Measurements from ENCODE around the gene FBXO28. TPM values are rescaled to one million over a fixed set of nuclear protein-coding genes. Genes with fewer than 3 reads are reported as not detected.

Gene FBXO28
- total RNA-seq = 10 to 100 TPM; 10.5 to 49.1 (median 21.8) TPM

- Histone ChIP-seq H3K27ac (peak within 1 kb of the TSS; percentile 92 to 96), H3K4me1 (peaks cover 0 to 13% of the 10 kb centered on the region in 2 donors), H3K4me3 (peak within 1 kb of the TSS; percentile 77 to 97), H3K36me3 (no peaks in the 10 kb centered on the region), H3K27me3 (no peaks in the 10 kb centered on the region), H3K9me3 (no peaks in the 10 kb centered on the region)
- TF ChIP-seq, protein P1, sequence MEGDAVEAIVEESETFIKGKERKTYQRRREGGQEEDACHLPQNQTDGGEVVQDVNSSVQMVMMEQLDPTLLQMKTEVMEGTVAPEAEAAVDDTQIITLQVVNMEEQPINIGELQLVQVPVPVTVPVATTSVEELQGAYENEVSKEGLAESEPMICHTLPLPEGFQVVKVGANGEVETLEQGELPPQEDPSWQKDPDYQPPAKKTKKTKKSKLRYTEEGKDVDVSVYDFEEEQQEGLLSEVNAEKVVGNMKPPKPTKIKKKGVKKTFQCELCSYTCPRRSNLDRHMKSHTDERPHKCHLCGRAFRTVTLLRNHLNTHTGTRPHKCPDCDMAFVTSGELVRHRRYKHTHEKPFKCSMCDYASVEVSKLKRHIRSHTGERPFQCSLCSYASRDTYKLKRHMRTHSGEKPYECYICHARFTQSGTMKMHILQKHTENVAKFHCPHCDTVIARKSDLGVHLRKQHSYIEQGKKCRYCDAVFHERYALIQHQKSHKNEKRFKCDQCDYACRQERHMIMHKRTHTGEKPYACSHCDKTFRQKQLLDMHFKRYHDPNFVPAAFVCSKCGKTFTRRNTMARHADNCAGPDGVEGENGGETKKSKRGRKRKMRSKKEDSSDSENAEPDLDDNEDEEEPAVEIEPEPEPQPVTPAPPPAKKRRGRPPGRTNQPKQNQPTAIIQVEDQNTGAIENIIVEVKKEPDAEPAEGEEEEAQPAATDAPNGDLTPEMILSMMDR (IDR thresholded peaks at IDR 0.05) = no peak
- TF ChIP-seq POLR2A (IDR thresholded peaks at IDR 0.05) = peak; percentile 85 to 87
- intact Hi-C loops (cut with DNase I; ENCODE audit: low total_unique reads) = loop anchor here (10.0 kb wide), 1 partner anchor 221 kb away; the partner anchor contains the start of gene NVL
- peak; percentile 93 to 97 for DNase-seq
These were observed at the start of gene FBXO28 for GRCh38 chr1:224113918-224114786. TSS of gene FBXO28 (plus strand) at chr1:224114111. CDS start at chr1:224114130, 19 bp downstream.

DNA sequence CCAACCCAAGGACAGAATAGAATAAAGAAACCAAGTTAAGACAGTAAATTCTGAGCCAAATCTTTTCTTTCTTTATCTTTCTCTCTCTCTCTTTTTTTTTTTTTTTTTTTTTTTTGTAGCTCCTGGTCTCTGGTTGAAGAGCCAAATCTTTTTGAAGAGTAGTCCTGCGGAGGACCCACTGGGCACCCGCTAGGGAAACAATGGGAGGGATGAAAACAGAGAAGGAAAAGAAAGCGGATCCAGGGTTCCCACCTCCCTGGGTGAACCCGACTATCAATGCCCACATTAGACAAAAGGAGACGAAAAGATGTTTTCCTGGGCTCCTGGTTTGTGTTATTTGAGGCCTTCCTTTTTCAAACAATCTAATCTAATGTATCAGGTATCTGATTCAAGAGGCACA is 49.8 kb upstream of the FBXO28 start:
- intact Hi-C loops (cut with DNase I; ENCODE audit: low total_unique reads) = no loop called here
- Histone ChIP-seq H3K27me3 (no peaks in the 10 kb centered on the region), H3K27ac (no peak overlapping the region), H3K9me3 (no peaks in the 10 kb centered on the region), H3K36me3 (no peaks in the 10 kb centered on the region), H3K4me3 (no peak overlapping the region), H3K4me1 (no peaks in the 10 kb centered on the region)
- no peak for DNase-seq
- no peak for TF ChIP-seq POLR2A (IDR thresholded peaks at IDR 0.05)
- TF ChIP-seq, protein P1 (IDR thresholded peaks at IDR 0.05) = no peak

DNA sequence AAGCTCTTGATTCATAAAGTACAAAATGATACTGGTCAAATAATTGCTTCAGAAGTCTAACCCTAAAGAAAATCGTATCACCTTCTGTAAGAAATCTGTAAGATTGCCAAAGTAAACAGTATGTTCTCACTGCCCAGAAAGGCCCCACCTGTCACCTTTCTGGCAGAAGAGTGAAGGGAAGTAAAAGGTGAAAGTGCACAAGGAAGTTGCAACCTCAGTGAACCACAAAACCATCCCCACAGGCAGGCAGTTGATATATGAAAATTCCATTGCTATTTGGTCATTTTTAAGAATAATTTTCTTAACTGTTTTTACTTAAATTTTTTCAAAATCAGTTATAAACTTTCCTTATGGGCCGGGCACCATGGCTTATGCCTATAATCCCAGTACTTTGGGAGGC is 48.5 kb upstream of the FBXO28 start:
- H3K27ac ChIP-seq = no peak overlapping the region

DNA sequence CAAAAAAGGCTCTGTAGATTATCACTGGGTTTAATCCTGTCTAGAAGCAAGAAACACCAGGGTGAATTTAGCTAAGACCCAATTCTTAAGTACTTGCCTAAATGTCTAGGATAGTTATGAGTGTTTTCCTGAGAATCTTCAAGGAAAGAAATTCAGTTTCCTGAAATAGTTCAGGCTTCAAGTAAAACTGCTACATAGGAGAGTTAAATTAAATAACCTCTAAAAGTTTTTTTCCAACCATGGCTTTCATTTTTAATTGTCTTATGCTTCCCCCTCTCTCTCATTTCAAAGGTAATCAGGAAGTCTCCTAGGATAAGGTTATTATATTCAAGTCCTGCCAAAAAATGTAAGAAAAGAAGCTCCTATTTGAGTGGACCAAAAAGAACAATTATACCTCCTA is 46.7 kb upstream of the FBXO28 start:
- intact Hi-C loops (cut with DNase I; ENCODE audit: low total_unique reads) = no loop called here
- Histone ChIP-seq H3K4me3 (no peak overlapping the region), H3K36me3 (no peaks in the 10 kb centered on the region), H3K27ac (no peak overlapping the region), H3K27me3 (no peaks in the 10 kb centered on the region), H3K9me3 (no peaks in the 10 kb centered on the region), H3K4me1 (no peaks in the 10 kb centered on the region)
- no peak for DNase-seq
- no peak for TF ChIP-seq POLR2A (IDR thresholded peaks at IDR 0.05)
- TF ChIP-seq, protein P1 (IDR thresholded peaks at IDR 0.05) = no peak

More for the DNA sequence above, 48.5 kb upstream of the FBXO28 start:
- Histone ChIP-seq H3K4me1 (no peaks in the 10 kb centered on the region), H3K9me3 (no peaks in the 10 kb centered on the region), H3K36me3 (no peaks in the 10 kb centered on the region), H3K27me3 (no peaks in the 10 kb centered on the region), H3K4me3 (no peak overlapping the region)
- TF ChIP-seq, protein P1 (IDR thresholded peaks at IDR 0.05) = no peak
- TF ChIP-seq POLR2A (IDR thresholded peaks at IDR 0.05) = no peak
- no peak for DNase-seq
- intact Hi-C loops (cut with DNase I; ENCODE audit: low total_unique reads) = no loop called here
